ENCODE data around the gene KCNIP1. TPM values are rescaled to one million over a fixed set of nuclear protein-coding genes. Genes with fewer than 3 reads are reported as not detected.

KCNIP1 gene
- total RNA-seq, 4 donors from 2014 or later = 0.34 TPM; not detected in 3

DNA sequence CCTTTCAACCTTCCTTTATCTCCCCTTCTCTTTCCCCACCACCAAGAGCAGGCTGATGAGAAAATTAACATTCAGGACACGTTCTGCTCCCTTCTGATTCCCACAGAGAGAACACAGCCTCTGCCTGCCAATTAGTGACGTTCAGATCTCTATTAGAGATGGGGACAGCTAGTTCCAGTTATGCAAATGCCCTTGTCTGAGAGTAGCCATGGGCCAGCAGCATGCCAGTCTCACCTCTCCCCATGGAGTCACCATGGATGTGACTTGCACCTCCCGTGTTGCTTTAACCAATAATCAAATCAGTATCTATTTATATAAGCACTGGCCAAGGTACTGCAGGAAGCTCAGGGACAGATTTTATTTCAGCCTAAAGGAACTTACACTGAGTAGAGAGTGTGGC, 61.3 kb downstream of the KCNIP1 start:
- H3K36me3 ChIP-seq = no peaks in the 10 kb centered on the region
- H3K4me1 ChIP-seq = no peaks in the 10 kb centered on the region
- H3K27ac ChIP-seq = no peak overlapping the region
- TF ChIP-seq, protein P1, sequence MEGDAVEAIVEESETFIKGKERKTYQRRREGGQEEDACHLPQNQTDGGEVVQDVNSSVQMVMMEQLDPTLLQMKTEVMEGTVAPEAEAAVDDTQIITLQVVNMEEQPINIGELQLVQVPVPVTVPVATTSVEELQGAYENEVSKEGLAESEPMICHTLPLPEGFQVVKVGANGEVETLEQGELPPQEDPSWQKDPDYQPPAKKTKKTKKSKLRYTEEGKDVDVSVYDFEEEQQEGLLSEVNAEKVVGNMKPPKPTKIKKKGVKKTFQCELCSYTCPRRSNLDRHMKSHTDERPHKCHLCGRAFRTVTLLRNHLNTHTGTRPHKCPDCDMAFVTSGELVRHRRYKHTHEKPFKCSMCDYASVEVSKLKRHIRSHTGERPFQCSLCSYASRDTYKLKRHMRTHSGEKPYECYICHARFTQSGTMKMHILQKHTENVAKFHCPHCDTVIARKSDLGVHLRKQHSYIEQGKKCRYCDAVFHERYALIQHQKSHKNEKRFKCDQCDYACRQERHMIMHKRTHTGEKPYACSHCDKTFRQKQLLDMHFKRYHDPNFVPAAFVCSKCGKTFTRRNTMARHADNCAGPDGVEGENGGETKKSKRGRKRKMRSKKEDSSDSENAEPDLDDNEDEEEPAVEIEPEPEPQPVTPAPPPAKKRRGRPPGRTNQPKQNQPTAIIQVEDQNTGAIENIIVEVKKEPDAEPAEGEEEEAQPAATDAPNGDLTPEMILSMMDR (IDR thresholded peaks at IDR 0.05) = no peak
- no peak for TF ChIP-seq POLR2AphosphoS5 (IDR thresholded peaks at IDR 0.05)
- no peak for TF ChIP-seq EP300 (IDR thresholded peaks at IDR 0.05)
- TF ChIP-seq POLR2A (IDR thresholded peaks at IDR 0.05) = no peak
- peaks cover 10% of the 10 kb centered on the region for H3K27me3 ChIP-seq
- WGBS = 27% methylated on average over 3 of the region's 3 CpGs
- H3K9me3 ChIP-seq = no peaks in the 10 kb centered on the region
- no peak overlapping the region for H3K4me3 ChIP-seq
- DNase-seq (ENCODE audit: low spot score in 2 of 2) = no peak

DNA sequence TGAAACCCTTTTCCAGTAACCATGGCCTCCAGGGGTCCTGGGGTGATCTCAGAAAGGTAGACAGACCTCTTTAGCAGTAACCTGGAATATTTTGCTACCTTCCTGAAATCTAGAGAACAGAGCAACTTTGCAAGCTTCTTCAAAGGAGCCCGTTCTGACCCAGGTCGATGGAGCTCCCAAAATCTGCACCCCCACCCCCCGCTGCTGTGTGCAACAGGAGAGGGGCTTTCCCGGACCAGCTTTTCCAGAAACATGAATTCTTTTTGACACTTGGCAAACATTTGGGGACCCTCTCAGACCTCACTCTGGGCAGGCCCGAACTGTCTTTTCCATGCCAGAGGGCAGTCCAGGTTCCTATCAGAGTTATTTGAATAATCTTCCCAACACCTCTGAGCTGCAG, 65.3 kb downstream of the KCNIP1 start:
- peaks cover 6% of the 10 kb centered on the region for H3K27me3 ChIP-seq
- H3K36me3 ChIP-seq = no peaks in the 10 kb centered on the region
- no peak overlapping the region for H3K27ac ChIP-seq
- H3K4me3 ChIP-seq = no peak overlapping the region
- no peaks in the 10 kb centered on the region for H3K9me3 ChIP-seq
- WGBS = 74% methylated on average over 5 of the region's 5 CpGs
- H3K4me1 ChIP-seq = no peaks in the 10 kb centered on the region
- DNase-seq (ENCODE audit: low spot score in 2 of 2) = no peak
- TF ChIP-seq EP300 (IDR thresholded peaks at IDR 0.05) = no peak
- TF ChIP-seq POLR2A (IDR thresholded peaks at IDR 0.05) = no peak
- TF ChIP-seq, protein P1 (IDR thresholded peaks at IDR 0.05) = no peak
- no peak for TF ChIP-seq POLR2AphosphoS5 (IDR thresholded peaks at IDR 0.05)

DNA sequence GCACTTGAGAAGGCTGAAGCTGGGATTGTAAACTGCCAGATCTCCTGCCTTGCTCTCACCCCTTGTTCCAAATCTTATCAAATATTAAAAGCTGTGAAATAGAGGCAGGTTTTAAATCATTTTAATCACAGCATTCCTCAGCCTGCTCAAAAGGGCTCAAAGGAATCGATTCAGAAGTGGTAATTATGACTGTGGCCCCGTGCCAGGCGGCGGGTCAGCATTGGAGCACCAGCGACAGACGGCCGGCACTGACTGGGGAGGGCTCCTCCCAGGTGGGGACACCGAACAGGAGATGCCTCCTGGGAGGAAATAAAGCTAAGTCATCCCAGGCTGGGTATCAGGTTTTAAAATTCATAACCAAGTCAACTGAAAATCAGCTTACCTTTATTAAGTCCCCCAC, 66.7 kb downstream of the KCNIP1 start:
- Histone ChIP-seq H3K36me3 (no peaks in the 10 kb centered on the region), H3K27ac (no peak overlapping the region), H3K4me3 (no peak overlapping the region), H3K27me3 (peaks cover 12% of the 10 kb centered on the region), H3K9me3 (no peaks in the 10 kb centered on the region), H3K4me1 (no peaks in the 10 kb centered on the region)
- no peak for DNase-seq (ENCODE audit: low spot score in 2 of 2)
- WGBS = 28% methylated on average over 8 of the region's 8 CpGs
- TF ChIP-seq EP300 (IDR thresholded peaks at IDR 0.05) = no peak
- TF ChIP-seq POLR2AphosphoS5 (IDR thresholded peaks at IDR 0.05) = no peak
- TF ChIP-seq, protein P1 (IDR thresholded peaks at IDR 0.05) = no peak
- TF ChIP-seq POLR2A (IDR thresholded peaks at IDR 0.05) = no peak

DNA sequence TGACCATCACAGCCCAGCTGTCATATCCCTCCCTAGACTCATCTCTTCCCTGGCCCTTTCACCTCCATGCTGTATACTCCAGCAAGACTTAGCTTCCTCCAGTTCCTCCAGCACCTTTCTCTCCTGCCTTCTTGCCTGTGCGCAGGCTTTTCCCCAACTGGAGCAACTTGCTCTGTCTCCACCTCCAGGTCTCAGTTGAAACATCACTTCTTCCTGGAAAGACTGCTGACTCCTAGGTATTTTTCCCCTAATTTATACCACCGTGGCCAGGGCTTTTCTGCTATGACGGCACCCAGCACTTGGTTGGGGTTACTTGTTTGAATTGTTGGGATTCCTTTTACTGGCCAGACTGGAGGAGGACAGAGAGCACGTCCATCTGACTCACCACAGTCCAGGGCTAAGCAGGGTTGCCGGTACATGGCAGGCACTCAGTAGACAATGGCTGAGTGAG, 67.5 kb downstream of the KCNIP1 start:
- Histone ChIP-seq H3K27me3 (peaks cover 13% of the 10 kb centered on the region), H3K9me3 (no peaks in the 10 kb centered on the region), H3K4me1 (no peaks in the 10 kb centered on the region), H3K36me3 (no peaks in the 10 kb centered on the region), H3K4me3 (no peak overlapping the region), H3K27ac (no peak overlapping the region)
- 43% methylated on average over 5 of the region's 5 CpGs for WGBS
- DNase-seq (ENCODE audit: low spot score in 2 of 2) = no peak
- TF ChIP-seq POLR2A (IDR thresholded peaks at IDR 0.05) (no peak), POLR2AphosphoS5 (IDR thresholded peaks at IDR 0.05) (no peak)
- TF ChIP-seq, protein P1 (IDR thresholded peaks at IDR 0.05) = no peak

DNA sequence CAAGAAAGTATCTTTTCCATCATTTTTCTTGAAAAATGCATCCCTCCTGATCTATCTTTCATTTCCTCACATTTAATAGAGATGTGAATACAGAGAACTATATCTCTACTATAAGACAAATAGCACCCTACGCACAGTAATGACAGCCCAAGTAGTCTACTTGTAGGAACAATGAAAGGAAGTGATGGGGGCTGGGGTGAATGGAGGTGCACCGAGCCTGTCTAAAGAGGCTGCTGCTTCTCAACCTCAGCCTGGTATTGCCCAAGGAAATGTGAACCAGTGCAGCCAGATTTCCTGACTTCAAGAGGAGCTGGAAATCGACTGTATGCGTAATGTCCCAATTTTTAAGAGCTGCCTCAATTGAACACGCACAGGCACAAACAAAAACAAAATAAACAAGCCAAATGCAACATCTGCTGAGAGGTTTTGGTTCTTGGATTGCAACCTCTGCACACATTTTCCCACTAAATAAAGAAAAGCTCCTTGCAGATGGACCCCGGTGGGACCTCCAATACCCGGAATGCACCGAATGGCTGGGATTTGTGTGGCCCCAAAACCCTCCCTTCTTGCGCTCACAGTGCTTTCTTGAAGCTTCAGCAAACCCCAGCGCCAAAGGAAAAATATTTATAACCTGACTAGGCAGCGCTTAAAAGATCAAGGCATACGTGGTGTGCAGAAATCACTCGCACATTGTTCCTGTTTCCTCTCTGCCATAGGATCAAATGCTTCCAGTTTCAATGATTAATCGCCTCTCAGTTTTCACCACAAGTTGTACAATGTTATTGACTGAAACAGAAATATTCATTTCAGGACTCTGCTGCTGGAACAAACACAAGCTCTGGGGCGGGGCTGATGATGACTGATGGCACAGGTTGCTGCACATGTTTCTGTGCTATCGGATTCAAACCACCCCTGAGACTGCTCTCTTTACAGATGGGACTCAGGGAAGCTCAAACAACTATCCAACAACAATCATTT, 68.3 kb downstream of the KCNIP1 start:
- Histone ChIP-seq H3K27ac (no peak overlapping the region), H3K9me3 (no peaks in the 10 kb centered on the region), H3K36me3 (no peaks in the 10 kb centered on the region), H3K27me3 (peaks cover 13% of the 10 kb centered on the region), H3K4me1 (no peaks in the 10 kb centered on the region), H3K4me3 (no peak overlapping the region)
- TF ChIP-seq, protein P1 (IDR thresholded peaks at IDR 0.05) = no peak
- no peak for TF ChIP-seq EP300 (IDR thresholded peaks at IDR 0.05)
- no peak for TF ChIP-seq POLR2AphosphoS5 (IDR thresholded peaks at IDR 0.05)
- no peak for TF ChIP-seq POLR2A (IDR thresholded peaks at IDR 0.05)
- 10% methylated on average over 16 of the region's 16 CpGs for WGBS
- DNase-seq (ENCODE audit: low spot score in 2 of 2) = no peak
